ENCODE results near the gene LAMC3. TPM values are rescaled to one million over a fixed set of nuclear protein-coding genes. Genes with fewer than 3 reads are reported as not detected.

Gene LAMC3
- total RNA-seq, 1 experiment from 2014 or later, result 0.60 TPM

GRCh38 chr9:130977811-130978221 is 31.2 kb upstream of the LAMC3 start:
- DNase-seq (ENCODE audit: low spot score), result no peak

GRCh38 chr9:130979591-130980385 is 29.2 kb upstream of the LAMC3 start:
- no peak for DNase-seq (ENCODE audit: low spot score)

- DNase-seq (ENCODE audit: low spot score), result no peak
Observed at GRCh38 chr9:130980526-130980925, 28.4 kb upstream of the LAMC3 start.

GRCh38 chr9:130981002-130981755 is 27.8 kb upstream of the LAMC3 start:
- DNase-seq (ENCODE audit: low spot score), result no peak

GRCh38 chr9:130981756-130982137 is 27.2 kb upstream of the LAMC3 start:
- DNase-seq (ENCODE audit: low spot score), result no peak

- DNase-seq (ENCODE audit: low spot score), result no peak
Observed at GRCh38 chr9:130982636-130983358, 26.2 kb upstream of the LAMC3 start.

- no peak for DNase-seq (ENCODE audit: low spot score)
Observed at GRCh38 chr9:130983359-130983670, 25.7 kb upstream of the LAMC3 start.

- DNase-seq (ENCODE audit: low spot score), result no peak
Observed at GRCh38 chr9:130983970-130984369, 25.0 kb upstream of the LAMC3 start.

- DNase-seq (ENCODE audit: low spot score), result no peak
Observed at GRCh38 chr9:130984521-130984920, 24.5 kb upstream of the LAMC3 start.

GRCh38 chr9:130985029-130985428 is 23.9 kb upstream of the LAMC3 start:
- no peak for DNase-seq (ENCODE audit: low spot score)

GRCh38 chr9:130985606-130986162 is 23.3 kb upstream of the LAMC3 start:
- no peak for DNase-seq (ENCODE audit: low spot score)

- no peak for DNase-seq (ENCODE audit: low spot score)
Observed at GRCh38 chr9:130986356-130986965, 22.5 kb upstream of the LAMC3 start.

GRCh38 chr9:130987054-130987453 is 21.9 kb upstream of the LAMC3 start:
- no peak for DNase-seq (ENCODE audit: low spot score)

GRCh38 chr9:130987738-130988399 is 21.1 kb upstream of the LAMC3 start:
- no peak for DNase-seq (ENCODE audit: low spot score)

GRCh38 chr9:130988400-130988747 is 20.6 kb upstream of the LAMC3 start:
- no peak for DNase-seq (ENCODE audit: low spot score)

GRCh38 chr9:130988905-130989304 is 20.1 kb upstream of the LAMC3 start:
- DNase-seq (ENCODE audit: low spot score), result no peak

GRCh38 chr9:130989391-130989790 is 19.6 kb upstream of the LAMC3 start:
- DNase-seq (ENCODE audit: low spot score), result no peak

- no peak for DNase-seq (ENCODE audit: low spot score)
Observed at GRCh38 chr9:130989891-130990290, 19.1 kb upstream of the LAMC3 start.

- DNase-seq (ENCODE audit: low spot score), result no peak
Observed at GRCh38 chr9:130990306-130990977, 18.5 kb upstream of the LAMC3 start.

- DNase-seq (ENCODE audit: low spot score), result no peak
Observed at GRCh38 chr9:130990978-130991777, 17.8 kb upstream of the LAMC3 start.
